NCI-H2196 (cell line): ENCODE results near the gene ZSWIM6.

Experiments
- DNase-seq: peaks from one replicate; lab custom pipeline; 2025; ENCODE audit not compliant: unreplicated experiment; lab: John Stamatoyannopoulos, UW

Gene ZSWIM6

GRCh38 chr5:61306531-61307131 is 25.4 kb upstream of the ZSWIM6 start:
- no peak for DNase-seq

DNA sequence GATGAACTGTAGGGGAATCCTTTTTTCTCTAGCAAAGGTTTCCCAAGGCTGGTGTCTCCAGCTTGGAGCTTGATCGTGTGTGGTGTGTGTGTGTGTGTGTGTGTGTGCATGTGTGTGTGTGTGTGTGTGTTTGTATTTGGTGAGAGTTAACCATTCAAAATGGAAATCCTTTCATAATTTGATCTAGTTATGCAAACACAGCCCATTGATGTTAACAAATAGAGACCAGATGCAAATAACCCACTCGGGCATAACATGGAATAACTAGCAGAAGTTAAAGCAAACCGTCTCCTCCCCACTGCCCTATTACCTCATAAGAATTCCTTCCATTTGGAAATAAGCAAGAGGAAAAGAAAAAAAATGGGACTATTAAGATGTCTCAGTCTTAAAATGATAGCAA is 24.9 kb upstream of the ZSWIM6 start:
- no peak for DNase-seq

GRCh38 chr5:61307611-61308010 is 24.4 kb upstream of the ZSWIM6 start:
- no peak for DNase-seq

- DNase-seq = no peak
Observed at GRCh38 chr5:61308712-61309111, 23.3 kb upstream of the ZSWIM6 start.

DNA sequence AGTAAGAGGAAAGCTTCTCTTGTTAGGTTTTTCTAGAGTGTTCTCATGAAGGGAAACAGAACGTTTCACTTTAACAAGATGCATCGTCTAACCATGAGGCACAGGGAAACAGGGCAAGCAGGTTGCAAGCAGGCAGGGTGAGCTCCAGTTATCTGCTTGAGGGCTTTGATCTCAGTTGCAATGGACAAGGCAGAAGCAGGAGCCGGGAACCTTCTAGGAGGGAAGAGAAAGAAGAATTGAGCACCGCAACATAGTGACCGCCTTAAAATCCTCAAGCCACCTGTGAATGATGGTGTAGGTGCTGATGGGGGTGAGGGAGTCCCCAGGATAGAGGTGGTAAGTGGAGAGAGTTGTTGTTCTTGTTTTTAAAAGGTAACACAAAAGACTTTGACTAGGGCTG is 22.9 kb upstream of the ZSWIM6 start:
- DNase-seq = no peak

- no peak for DNase-seq
Observed at GRCh38 chr5:61311056-61311610, 20.9 kb upstream of the ZSWIM6 start.

GRCh38 chr5:61311836-61312808 is 19.9 kb upstream of the ZSWIM6 start:
- DNase-seq = peak; percentile 4

- no peak for DNase-seq
Observed at GRCh38 chr5:61313960-61314681, 17.9 kb upstream of the ZSWIM6 start.

DNA sequence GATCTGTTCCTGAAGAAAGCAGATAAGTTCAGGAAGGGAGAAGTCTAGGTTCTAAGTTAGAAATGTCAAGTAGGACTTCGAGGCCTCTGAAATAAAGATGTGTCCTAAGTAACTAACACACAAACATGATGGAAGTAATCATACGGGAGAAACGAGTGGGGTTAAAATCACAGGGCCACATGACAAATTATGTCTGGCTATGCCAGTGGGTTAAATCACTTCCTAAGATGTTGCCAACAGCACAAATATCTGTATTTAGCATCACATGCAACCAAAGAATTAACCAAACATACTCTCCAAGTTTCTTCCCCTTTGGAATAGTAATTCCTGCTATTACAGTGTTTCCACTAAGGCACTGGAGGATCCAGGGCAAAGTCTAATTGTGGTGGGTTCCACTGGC is 13.7 kb upstream of the ZSWIM6 start:
- DNase-seq = no peak

GRCh38 chr5:61319388-61320146 is 12.5 kb upstream of the ZSWIM6 start:
- no peak for DNase-seq

DNA sequence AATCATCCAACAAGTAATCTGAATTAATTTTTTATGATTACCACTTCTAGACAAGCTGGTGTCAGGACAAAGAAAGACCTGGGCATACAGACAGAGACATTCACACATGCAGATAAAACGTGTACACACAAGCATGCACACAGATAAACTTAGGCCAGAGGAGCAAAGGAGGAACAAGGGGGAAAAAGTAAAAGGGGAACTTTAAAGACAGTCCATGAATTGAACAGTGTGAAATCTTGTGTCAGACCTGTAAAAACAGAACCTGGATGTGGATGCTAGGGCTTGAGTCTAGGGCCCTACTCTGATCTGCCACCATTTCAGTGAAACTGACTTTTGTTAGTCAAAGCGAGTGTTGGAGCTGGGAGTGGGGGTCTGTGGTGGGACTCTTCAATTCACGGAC is 11.2 kb upstream of the ZSWIM6 start:
- no peak for DNase-seq

GRCh38 chr5:61321669-61322068 is 10.4 kb upstream of the ZSWIM6 start:
- no peak for DNase-seq

GRCh38 chr5:61322738-61323725 is 9.0 kb upstream of the ZSWIM6 start:
- DNase-seq = no peak

- DNase-seq = no peak
Observed at GRCh38 chr5:61327760-61328753, 4.0 kb upstream of the ZSWIM6 start.

- no peak for DNase-seq
Observed at GRCh38 chr5:61328791-61329549, 3.1 kb upstream of the ZSWIM6 start.

DNA sequence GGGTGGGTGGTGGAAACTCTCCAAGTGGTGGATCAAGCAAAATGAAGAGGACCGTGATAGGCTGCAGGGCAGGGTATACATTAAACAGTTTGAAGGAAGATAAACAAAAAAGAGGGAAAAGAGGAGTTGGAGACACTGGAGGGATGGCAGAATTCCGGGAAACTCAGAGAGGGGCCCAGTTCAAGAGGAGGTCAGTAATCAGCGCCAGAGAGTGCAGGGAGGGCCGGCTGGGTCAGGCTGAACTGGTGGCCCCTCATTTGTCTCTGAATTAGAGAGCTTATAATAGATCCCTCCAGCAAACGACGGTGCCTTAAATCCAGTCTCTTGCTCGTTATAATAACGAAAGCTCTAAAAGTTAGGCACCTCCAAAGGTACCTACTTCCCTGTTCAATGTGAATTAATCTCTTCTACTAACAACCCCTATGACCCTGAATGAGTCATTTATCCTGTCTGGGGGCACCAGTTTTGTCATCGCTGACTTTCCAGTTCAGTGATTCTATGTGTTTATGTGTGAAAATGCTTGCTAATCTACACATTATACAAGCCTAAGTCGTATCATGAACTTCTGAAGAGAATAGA is 2.4 kb upstream of the ZSWIM6 start:
- no peak for DNase-seq

- DNase-seq = peak; percentile 31
Observed at GRCh38 chr5:61330341-61330844, 1.7 kb upstream of the ZSWIM6 start.
